Nephron (organoid): ENCODE measurements around the gene PRDM13.
"Not testable (repeated sequence)": the region's sequence is repeated elsewhere in the genome, so short reads cannot be mapped to it uniquely, and the experiment has no call there.

ENCODE experiments used
- H3K27ac Mint-ChIP-seq, 3 experiments: 2 replicates each; pipeline ENCODE4 v1.8.0; 2020; ENCODE audit warnings: mixed read lengths in 3 of 3, mild to moderate bottlenecking in 2 of 3, moderate library complexity in 1 of 3
- H3K27me3 Mint-ChIP-seq: 2 replicates; pipeline ENCODE4 v1.8.0; 2021; ENCODE audit warnings: low read depth, mild to moderate bottlenecking, moderate library complexity, mixed read lengths
- H3K36me3 Mint-ChIP-seq: 2 replicates; pipeline ENCODE4 v1.8.0; 2020; ENCODE audit warnings: low read depth, mixed read lengths
- H3K4me1 Mint-ChIP-seq: 2 replicates; pipeline ENCODE4 v1.8.0; 2020; ENCODE audit warnings: mixed read lengths
- H3K4me3 Mint-ChIP-seq, 3 experiments: 2 replicates each; pipeline ENCODE4 v1.8.0; 2020; ENCODE audit warnings: mild to moderate bottlenecking in 3 of 3, mixed read lengths in 3 of 3, moderate library complexity in 2 of 3
- H3K9me3 Mint-ChIP-seq: 2 replicates; pipeline ENCODE4 v1.8.0; 2020; ENCODE audit warnings: mixed read lengths
- TF ChIP-seq, protein P1 (sequence below), 3 experiments: fragments of 200-600 bp; sonication (generic); IDR thresholded peaks; one replicate each; pipeline ENCODE4 v1.5.0; 2021; ENCODE audit warnings: antibody characterized with exemption in 3 of 3; ENCODE audit not compliant: unreplicated experiment in 3 of 3

PRDM13 gene

DNA sequence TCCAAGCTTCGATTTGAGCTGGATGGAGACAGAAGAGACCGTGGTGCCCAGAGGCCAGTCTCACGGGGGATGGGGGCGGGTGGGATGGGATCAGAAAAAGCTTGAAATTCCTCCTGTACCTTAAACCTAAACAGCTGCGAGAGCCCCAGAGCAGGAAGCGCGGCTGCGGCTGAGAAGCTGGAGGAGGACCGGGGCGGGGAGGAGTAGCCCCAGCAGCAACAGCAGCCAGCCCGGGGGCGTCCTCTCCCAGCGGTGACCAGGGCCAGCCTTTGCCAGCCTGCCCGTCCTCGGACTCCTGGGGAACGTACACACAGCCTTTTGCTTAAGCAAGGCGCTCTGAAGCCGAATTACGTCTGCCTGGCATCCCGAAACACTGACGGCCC lies 17.4 kb upstream of the PRDM13 start:
- no peak overlapping the region for H3K27ac Mint-ChIP-seq
- H3K36me3 Mint-ChIP-seq = no peaks in the 10 kb centered on the region
- peaks cover 92% of the 10 kb centered on the region for H3K27me3 Mint-ChIP-seq
- peak overlapping the region; percentile 77 to 86 (median 84) for H3K4me3 Mint-ChIP-seq
- TF ChIP-seq, protein P1, sequence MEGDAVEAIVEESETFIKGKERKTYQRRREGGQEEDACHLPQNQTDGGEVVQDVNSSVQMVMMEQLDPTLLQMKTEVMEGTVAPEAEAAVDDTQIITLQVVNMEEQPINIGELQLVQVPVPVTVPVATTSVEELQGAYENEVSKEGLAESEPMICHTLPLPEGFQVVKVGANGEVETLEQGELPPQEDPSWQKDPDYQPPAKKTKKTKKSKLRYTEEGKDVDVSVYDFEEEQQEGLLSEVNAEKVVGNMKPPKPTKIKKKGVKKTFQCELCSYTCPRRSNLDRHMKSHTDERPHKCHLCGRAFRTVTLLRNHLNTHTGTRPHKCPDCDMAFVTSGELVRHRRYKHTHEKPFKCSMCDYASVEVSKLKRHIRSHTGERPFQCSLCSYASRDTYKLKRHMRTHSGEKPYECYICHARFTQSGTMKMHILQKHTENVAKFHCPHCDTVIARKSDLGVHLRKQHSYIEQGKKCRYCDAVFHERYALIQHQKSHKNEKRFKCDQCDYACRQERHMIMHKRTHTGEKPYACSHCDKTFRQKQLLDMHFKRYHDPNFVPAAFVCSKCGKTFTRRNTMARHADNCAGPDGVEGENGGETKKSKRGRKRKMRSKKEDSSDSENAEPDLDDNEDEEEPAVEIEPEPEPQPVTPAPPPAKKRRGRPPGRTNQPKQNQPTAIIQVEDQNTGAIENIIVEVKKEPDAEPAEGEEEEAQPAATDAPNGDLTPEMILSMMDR (IDR thresholded peaks at IDR 0.05; ENCODE audit: unreplicated experiment in 3 of 3) = no peak
- peaks cover 19% of the 10 kb centered on the region for H3K4me1 Mint-ChIP-seq
- peaks cover 5% of the 10 kb centered on the region for H3K9me3 Mint-ChIP-seq

DNA sequence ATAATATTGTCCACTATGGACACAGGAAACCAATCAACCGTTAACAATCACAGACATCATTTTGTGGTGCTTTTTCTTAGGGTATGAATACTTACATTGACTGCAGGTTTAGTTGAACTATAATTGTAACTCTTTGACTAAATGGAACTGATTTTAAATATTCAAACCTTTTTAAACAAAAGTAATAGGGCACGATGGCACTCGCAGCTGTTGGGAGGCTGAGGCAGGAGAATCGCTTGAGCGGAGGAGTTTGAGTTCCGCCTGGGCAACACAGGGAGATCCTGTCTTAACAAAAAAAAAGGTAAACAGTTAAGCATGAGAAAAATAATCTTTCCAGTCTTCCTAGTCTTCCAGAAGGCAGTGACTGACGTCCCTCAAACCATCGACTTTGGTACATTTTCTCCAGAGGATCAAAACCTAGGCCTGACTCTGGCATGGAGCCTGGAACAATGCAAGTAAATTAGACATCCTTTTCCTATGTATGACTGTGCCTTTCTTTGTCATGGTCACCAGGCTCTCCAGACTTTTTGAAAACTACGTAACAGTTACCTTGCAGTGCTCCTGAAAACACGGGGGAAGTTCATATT lies 16.6 kb upstream of the PRDM13 start:
- H3K9me3 Mint-ChIP-seq = peaks cover 5% of the 10 kb centered on the region
- peaks cover 92% of the 10 kb centered on the region for H3K27me3 Mint-ChIP-seq
- H3K4me1 Mint-ChIP-seq = peaks cover 19% of the 10 kb centered on the region
- H3K36me3 Mint-ChIP-seq = no peaks in the 10 kb centered on the region
- TF ChIP-seq, protein P1 (IDR thresholded peaks at IDR 0.05; ENCODE audit: unreplicated experiment in 3 of 3) = no peak
- peak overlapping the region; percentile 59 to 74 (median 70) for H3K4me3 Mint-ChIP-seq
- no peak overlapping the region for H3K27ac Mint-ChIP-seq

DNA sequence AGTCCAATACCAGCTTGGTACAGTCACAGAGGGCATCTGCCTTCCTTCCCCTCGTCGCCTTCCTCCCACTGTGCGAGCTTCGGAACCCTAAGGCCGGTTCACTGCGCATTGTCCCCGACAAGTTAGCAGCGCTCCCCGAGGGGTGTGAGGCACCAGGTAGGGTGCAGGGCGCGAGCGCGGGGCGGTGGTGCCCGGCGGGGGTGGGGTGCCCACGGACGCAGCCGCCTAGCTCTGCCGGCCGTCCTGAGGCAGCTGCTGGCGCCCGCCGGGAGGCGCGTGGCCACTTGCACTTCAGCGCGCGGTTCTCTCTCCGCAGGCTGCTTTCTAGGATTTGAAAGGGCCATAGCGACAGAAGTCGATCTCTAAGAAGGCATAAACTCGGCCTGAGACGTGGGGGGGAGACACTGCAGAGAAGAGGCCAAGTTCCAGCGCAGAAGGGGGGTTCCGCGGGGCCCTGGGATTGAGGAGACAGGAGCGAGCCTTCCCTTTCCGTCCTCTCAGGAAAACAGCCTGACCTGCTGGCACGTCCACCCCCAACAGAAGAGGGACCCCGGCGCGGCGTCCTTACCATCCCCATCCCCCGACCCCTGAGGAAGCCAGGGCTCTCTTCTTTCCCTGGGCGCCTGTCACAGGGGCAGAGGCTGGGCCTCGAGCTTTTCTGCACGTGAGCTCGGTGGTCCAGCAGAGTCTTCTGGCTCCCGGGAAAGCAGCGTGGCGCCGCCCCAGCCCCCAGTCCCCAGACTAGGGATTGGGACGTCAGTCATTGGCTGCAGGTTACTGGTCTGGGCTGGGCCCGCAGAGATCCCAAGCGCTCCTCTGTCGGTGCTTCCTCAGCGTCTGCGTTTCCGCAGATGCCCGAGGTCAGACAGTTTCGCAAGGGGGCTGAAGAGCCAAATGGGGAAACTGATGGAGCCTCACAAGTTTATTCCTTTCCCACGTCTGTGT lies 15.6 kb upstream of the PRDM13 start:
- Mint-ChIP-seq H3K36me3 (peaks cover 3% of the 10 kb centered on the region), H3K4me3 (peak overlapping the region in 2 of 3 experiments; percentile 22 to 40), H3K9me3 (peaks cover 11% of the 10 kb centered on the region), H3K27ac (no peak overlapping the region), H3K4me1 (peaks cover 19% of the 10 kb centered on the region), H3K27me3 (peaks cover 92% of the 10 kb centered on the region)
- TF ChIP-seq, protein P1 (IDR thresholded peaks at IDR 0.05; ENCODE audit: unreplicated experiment in 3 of 3) = no peak

DNA sequence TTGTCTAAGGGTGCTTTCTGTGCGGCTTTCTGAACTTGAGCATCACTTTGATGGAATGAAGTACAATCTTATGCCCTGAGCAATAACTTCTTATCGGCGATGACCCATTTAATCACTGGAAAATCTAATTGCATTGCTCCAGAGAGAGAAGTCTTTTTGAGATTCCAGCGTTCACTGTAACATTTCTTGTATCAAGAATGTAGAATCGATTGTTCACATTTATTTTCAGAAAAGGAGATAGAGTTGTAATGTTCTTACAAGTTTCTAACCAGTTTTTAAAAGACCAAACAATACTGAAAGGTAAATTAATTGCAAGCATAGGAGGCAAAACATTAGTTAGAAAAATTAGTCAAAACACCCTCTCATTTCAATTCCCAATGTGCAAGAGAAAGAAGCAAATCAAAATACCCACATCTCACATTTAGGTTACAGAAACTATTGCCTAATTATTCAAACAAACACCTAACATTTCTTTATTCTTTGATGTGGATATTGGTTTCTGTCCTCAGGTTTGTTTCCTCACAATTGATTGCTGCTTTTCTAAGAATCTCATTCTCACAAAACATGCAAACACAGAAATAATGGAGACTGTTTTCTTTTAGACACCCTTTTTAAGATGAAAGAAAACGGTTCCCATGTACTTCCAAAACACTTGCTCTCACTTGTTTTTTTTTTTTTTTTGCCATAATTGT lies 14.8 kb upstream of the PRDM13 start:
- no peak overlapping the region for H3K27ac Mint-ChIP-seq
- peaks cover 11% of the 10 kb centered on the region for H3K9me3 Mint-ChIP-seq
- peaks cover 19% of the 10 kb centered on the region for H3K4me1 Mint-ChIP-seq
- peak overlapping the region in 1 of 3 experiments; percentile 22 for H3K4me3 Mint-ChIP-seq
- peaks cover 96% of the 10 kb centered on the region for H3K27me3 Mint-ChIP-seq
- TF ChIP-seq, protein P1 (IDR thresholded peaks at IDR 0.05; ENCODE audit: unreplicated experiment in 3 of 3) = no peak
- peaks cover 3% of the 10 kb centered on the region for H3K36me3 Mint-ChIP-seq

DNA sequence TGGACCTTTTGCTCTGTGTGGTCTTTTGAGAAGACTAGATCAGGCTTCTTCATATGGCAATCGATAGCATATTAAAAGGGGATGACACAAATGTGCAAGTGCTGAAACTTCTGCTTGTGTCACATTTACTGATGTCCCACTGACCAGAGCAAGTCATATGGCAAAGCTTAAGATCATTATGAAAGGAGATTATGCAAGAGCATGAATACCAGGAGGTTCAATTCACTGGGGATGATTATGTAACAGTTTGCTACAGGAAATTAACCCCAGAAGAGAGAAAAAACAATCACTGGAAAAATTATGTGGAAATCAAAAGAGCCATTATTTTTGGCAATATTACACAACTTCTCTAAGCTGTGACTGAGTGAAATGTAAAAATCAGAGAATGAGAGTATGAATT lies 13.7 kb upstream of the PRDM13 start:
- peaks cover 9% of the 10 kb centered on the region for H3K9me3 Mint-ChIP-seq
- no peak overlapping the region for H3K4me3 Mint-ChIP-seq
- peaks cover 3% of the 10 kb centered on the region for H3K36me3 Mint-ChIP-seq
- peaks cover 19% of the 10 kb centered on the region for H3K4me1 Mint-ChIP-seq
- peaks cover 100% of the 10 kb centered on the region for H3K27me3 Mint-ChIP-seq
- TF ChIP-seq, protein P1 (IDR thresholded peaks at IDR 0.05; ENCODE audit: unreplicated experiment in 3 of 3) = no peak
- H3K27ac Mint-ChIP-seq = no peak overlapping the region

DNA sequence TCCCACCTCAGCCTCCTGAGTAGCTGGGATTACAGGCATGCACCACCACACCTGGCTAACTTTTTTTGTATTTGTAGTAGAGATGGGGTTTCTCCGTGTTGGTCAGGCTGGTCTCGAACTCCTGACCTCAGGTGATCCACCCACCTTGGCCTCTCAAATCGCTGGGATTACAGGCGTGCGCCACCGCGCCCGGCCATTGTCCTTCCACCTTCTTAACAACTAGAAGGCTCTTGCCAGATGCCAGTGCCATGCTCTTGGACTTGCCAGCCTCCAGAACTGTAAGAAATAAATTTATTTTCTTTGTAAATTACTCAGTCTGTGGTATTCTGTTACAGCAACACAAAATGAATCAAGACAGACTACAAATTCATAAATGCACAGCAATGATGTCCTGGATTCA lies 11.9 kb upstream of the PRDM13 start:
- not testable (repeated sequence) for H3K9me3 Mint-ChIP-seq, H3K27ac Mint-ChIP-seq, H3K4me1 Mint-ChIP-seq, H3K36me3 Mint-ChIP-seq, H3K4me3 Mint-ChIP-seq
- H3K27me3 Mint-ChIP-seq = peaks cover 100% of the 10 kb centered on the region
